A549 (cell line): ENCODE data around the gene PAK2.
"Not testable (repeated sequence)": the region's sequence is repeated elsewhere in the genome, so short reads cannot be mapped to it uniquely, and the experiment has no call there.

Experiments
- POLR2A ChIP-seq: IDR thresholded peaks from 2 replicates; pipeline ENCODE4 v1.6.1; 2012; ENCODE audit warnings: mild to moderate bottlenecking, low read length
- RFX5 ChIP-seq: fragments of 450-650 bp; IDR thresholded peaks from 2 replicates; pipeline ENCODE4 v1.7.1; 2014; ENCODE audit warnings: antibody characterized with exemption, mild to moderate bottlenecking, moderate library complexity
- SMC3 ChIP-seq: fragments of >200 bp; sonication (Bioruptor Twin); formaldehyde crosslinking; IDR thresholded peaks from 3 replicates; pipeline ENCODE4 v1.6.1; 2018; ENCODE audit warnings: inconsistent platforms

DNA sequence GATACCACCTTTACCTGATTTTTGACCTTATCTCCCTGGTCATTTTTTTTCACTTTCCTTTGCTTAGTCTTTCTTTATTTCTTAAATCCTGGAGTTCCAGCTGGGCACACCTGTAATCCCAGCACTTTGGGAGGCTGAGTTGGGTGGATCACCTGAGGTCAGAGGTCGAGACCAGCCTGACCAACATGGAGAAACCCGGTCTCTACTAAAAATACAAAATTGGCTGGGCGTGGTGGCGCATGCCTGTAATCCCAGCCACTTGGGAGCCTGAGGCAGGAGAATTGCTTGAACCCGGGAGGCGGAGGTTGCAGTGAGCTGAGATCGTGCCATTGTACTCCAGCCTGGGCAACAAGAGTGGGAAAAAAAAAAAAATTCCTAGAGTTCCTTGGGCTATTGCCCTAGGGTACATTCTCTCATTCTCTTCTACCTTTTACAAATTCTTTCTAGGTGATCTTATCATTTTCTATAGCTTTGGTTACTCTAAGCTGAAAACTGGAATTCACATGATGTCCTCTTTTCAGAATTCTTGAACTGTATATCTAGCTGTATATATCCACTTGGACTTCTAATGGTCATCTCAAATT, 134.9 kb downstream of the PAK2 start:
- TF ChIP-seq RFX5, POLR2A, SMC3: not testable (repeated sequence)
